Muscle of leg (tissue), 11 donors: ENCODE data around the gene GOT1. TPM values are rescaled to one million over a fixed set of nuclear protein-coding genes. Genes with fewer than 3 reads are reported as not detected.
A peak's percentile ranks its signal among the peaks of the same experiment; 100 is the strongest.

ENCODE experiments used
- DNase-seq: peaks from one replicate; pipeline ENCODE4 v3.0.0; 2013
- H3K27ac ChIP-seq: one replicate; pipeline ENCODE4 v1.5.1; 2013; ENCODE audit warnings: mild to moderate bottlenecking, low read length, control low read depth
- H3K27me3 ChIP-seq: one replicate; pipeline ENCODE4 v1.6.1; 2013; ENCODE audit warnings: low read length; ENCODE audit not compliant: control insufficient read depth, insufficient read depth
- H3K36me3 ChIP-seq: one replicate; pipeline ENCODE4 v1.6.1; 2013; ENCODE audit warnings: low read length; ENCODE audit not compliant: control insufficient read depth, insufficient read depth
- H3K4me1 ChIP-seq: one replicate; pipeline ENCODE4 v1.6.1; 2013; ENCODE audit warnings: low read length; ENCODE audit not compliant: control insufficient read depth, insufficient read depth
- H3K4me3 ChIP-seq: one replicate; pipeline ENCODE4 v1.5.1; 2013; ENCODE audit warnings: low read length, control low read depth
- H3K9me3 ChIP-seq: replicated peaks from 2 replicates; pipeline ENCODE4 v1.6.1; 2013; ENCODE audit warnings: low read depth, low read length; ENCODE audit not compliant: control insufficient read depth
- WGBS: methylation state at CpG from one replicate; pipeline ENCODE4 v1.1.5; 2013; ENCODE audit warnings: missing lambda C conversion rate; ENCODE audit not compliant: insufficient coverage; 5-methylcytosine and 5-hydroxymethylcytosine counted together
- polyA plus RNA-seq, 8 donors: library from polyadenylated mRNA; unstranded; fragments of 120-200 nt; gene quantifications; one replicate each; pipeline versions ENCODE4 v1.2.1 to v1.2.3, GENCODE V29; 2013; ENCODE audit warnings: inconsistent platforms in 1 of 8, low replicate concordance in 1 of 8; ENCODE audit not compliant: insufficient read length in 8 of 8, insufficient read depth in 1 of 8
- total RNA-seq: library from RNA; stranded (reverse); fragments of 120-200 nt; gene quantifications from one replicate; pipeline ENCODE4 v1.2.4, GENCODE V29; 2013

The GOT1 gene
- total and polyA plus RNA-seq, 9 donors: 26.7 to 48.3 (median 42.9) TPM

DNA sequence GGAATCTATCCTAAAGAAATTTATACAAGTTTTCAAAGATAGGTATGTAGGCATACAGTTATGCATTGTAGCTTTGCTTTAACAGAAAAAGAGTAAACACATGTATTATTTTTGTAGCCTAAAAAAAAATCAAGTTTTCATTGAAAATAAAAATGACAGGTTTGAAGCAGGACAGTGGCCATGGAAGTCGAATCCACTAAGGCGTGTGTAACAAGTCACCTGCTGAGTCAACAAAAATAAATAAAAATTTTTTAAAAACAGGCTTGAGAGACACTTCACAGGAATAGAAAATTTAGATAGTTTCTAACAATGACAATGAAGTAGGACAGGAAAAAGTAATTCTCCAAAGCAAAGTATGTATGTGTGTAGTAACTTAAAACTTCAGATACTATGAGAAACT is 8.5 kb upstream of the GOT1 start:
- H3K4me3 ChIP-seq: no peak overlapping the region
- no peaks in the 10 kb centered on the region for H3K4me1 ChIP-seq
- no CpG with 5 or more reads among the region's 2 CpGs for WGBS
- no peak overlapping the region for H3K27ac ChIP-seq
- no peaks in the 10 kb centered on the region for H3K9me3 ChIP-seq
- no peaks in the 10 kb centered on the region for H3K27me3 ChIP-seq
- peaks cover 3% of the 10 kb centered on the region for H3K36me3 ChIP-seq
- no peak for DNase-seq

DNA sequence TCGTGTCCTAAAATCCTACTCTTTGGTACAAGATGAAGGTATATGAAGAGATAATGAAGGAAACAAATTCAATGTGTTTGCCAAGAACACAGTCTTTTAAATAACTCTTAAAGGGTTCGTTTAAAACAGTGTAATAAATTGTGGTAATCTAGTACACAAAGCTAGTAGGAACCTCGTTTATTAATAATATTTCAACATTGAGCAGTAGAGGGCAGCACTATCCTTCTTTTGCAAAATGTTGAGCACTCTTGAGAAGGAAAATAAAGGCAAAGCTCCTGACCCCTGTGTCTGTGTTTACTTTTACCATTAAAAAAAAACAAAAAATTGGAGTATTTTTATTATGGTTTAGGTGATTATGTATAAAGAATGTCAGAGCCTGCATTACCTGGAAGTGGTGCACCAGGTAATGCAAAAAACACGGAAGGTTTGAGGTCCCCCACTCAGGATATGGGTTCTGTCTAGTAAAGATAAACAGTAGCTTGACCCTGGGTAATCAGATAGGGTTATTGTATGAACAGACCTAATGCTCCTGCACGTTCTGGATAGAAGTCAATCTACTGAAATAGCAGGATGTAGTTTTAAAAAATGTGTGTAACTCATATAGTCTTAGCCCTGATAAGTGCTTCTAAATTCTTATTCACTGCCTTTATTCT is 5.7 kb upstream of the GOT1 start:
- Histone ChIP-seq H3K27ac (no peak overlapping the region), H3K27me3 (no peaks in the 10 kb centered on the region), H3K4me3 (no peak overlapping the region), H3K9me3 (no peaks in the 10 kb centered on the region), H3K4me1 (peaks cover 4% of the 10 kb centered on the region), H3K36me3 (peaks cover 8% of the 10 kb centered on the region)
- peak; percentile 57 for DNase-seq
- 87% methylated on average over 1 of the region's 5 CpGs for WGBS

DNA sequence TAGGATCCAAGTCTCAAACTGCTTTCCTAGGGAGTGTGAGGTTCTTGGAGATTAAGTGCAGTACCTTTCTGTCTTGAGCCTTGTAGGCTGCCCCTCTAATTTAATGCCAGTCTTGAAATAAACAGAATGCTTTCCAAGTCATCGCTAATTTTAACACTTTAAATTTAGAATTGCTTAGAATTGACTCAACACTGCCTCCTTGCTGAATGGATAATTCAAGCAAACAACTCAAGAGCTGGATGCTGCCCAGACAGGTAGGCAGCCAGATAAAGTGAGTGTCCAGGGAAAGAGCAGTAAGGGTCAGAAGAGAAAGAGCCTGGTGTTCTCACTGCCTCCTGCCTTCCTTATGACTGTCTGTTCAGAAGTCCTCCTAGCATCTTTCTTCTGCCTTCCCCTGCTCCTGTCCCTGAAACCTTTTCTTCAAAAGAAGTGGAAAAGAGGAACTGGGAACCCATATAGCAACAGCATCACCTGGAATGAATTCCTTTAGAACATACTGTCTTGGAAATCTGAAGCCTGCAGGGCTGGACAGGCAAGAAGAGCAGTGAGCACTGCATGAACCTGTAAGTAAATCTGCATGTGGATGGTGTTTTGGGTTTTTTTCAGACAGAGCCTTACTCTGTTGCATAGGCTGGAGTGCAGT is 3.1 kb upstream of the GOT1 start:
- no CpG with 5 or more reads among the region's 1 CpG for WGBS
- Histone ChIP-seq H3K4me3 (no peak overlapping the region), H3K9me3 (no peaks in the 10 kb centered on the region), H3K27ac (no peak overlapping the region), H3K36me3 (peaks cover 4% of the 10 kb centered on the region), H3K4me1 (peaks cover 11% of the 10 kb centered on the region), H3K27me3 (no peaks in the 10 kb centered on the region)
- no peak for DNase-seq

DNA sequence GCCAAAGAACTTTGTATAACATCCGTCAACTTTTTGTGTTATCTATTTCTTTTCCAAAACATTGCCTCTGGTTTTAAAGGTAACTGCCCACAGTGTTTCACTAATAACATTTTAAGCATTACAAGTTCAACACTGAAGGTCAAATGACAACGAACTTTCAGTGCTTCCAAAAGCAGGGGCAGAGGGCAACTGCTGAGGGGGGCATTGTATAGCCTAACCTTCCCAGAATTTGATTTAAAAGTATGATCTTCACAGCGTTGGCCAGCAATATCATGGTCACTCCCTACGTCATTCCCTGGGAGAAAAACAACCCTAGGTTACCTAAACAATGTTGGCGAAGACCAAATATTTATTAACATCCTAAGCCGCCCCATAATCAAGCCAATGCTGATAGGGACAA is 2.5 kb upstream of the GOT1 start:
- H3K27me3 ChIP-seq: no peaks in the 10 kb centered on the region
- no peak for DNase-seq
- peaks cover 4% of the 10 kb centered on the region for H3K36me3 ChIP-seq
- no peaks in the 10 kb centered on the region for H3K9me3 ChIP-seq
- WGBS: no CpG with 5 or more reads among the region's 6 CpGs
- H3K4me3 ChIP-seq: no peak overlapping the region
- peak overlapping the region; percentile 25 for H3K27ac ChIP-seq
- peaks cover 11% of the 10 kb centered on the region for H3K4me1 ChIP-seq

DNA sequence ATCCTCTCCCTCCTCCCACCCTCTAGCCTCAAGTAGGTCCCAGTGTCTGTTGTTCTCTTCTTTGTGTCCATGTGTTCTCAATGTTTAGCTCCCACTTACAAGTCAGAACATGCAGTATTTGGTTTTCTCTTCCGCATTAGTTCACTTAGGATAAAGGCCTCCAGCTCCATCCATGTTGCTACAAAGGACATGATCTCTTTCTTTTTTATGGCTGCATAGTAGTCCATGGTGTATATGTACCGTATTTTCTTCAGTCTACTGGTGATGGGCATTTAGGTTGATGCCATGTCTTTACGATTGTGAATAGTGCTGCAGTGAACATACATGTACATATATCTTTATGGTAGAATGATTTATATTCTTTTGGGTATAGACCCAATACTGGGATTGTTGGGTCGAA is 1.6 kb upstream of the GOT1 start:
- Histone ChIP-seq H3K4me1 (peaks cover 11% of the 10 kb centered on the region), H3K27me3 (no peaks in the 10 kb centered on the region), H3K9me3 (no peaks in the 10 kb centered on the region), H3K27ac (no peak overlapping the region), H3K36me3 (peaks cover 4% of the 10 kb centered on the region), H3K4me3 (no peak overlapping the region)
- WGBS: no CpG with 5 or more reads among the region's 4 CpGs
- no peak for DNase-seq

DNA sequence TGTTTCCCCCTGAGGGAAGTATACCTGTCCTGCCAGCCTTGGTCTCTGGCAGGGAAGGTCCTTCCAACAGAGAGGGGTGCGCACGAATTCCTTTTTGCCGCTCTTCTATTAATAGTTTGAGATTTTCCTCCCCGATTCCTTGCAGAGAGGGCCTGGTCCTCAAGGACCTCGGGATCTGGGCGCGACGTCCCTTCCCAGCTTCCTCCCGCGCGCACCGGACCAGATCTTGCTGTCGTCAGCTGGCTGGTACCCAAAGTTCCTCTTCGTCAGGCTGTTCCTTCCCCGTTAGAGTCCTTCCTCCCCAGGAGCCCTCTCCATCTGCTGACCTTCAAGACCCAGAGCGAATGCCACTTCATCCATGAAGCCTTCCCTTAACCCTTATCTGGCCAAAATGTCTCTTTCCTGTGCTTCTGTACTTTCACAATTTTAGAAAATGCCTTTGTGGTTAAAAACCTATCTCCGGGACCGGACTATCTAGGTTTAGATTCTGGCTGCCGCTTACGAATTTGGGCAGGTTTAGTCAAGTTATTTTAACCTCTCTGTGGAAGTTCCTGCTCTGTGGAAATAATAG is 851 bp upstream of the GOT1 start:
- H3K27me3 ChIP-seq: no peaks in the 10 kb centered on the region
- peak; percentile 85 for DNase-seq
- peaks cover 4% of the 10 kb centered on the region for H3K36me3 ChIP-seq
- H3K4me1 ChIP-seq: peaks cover 11% of the 10 kb centered on the region
- H3K4me3 ChIP-seq: peak overlapping the region; percentile 98
- H3K27ac ChIP-seq: peak overlapping the region; percentile 81
- WGBS: 1% methylated on average over 20 of the region's 20 CpGs
- H3K9me3 ChIP-seq: no peaks in the 10 kb centered on the region

DNA sequence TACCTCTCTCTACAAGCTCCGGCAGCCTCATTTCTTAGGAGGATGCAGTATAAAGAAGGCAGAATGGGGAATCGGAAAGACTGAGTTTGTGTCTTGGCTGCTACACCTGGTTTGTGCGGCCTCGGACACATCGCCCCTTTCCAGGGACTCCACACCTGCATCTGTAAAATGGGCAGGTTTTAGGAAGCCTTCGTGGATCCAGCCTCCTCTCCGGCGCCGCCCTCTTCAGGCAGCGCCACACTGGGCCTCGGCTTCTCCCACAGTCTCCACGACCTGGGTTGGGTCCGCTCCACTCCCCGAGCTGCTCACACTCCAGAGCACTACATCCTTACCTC is 341 bp downstream of the GOT1 start:
- H3K4me1 ChIP-seq: peaks cover 14% of the 10 kb centered on the region
- WGBS: 6% methylated on average over 12 of the region's 14 CpGs

DNA sequence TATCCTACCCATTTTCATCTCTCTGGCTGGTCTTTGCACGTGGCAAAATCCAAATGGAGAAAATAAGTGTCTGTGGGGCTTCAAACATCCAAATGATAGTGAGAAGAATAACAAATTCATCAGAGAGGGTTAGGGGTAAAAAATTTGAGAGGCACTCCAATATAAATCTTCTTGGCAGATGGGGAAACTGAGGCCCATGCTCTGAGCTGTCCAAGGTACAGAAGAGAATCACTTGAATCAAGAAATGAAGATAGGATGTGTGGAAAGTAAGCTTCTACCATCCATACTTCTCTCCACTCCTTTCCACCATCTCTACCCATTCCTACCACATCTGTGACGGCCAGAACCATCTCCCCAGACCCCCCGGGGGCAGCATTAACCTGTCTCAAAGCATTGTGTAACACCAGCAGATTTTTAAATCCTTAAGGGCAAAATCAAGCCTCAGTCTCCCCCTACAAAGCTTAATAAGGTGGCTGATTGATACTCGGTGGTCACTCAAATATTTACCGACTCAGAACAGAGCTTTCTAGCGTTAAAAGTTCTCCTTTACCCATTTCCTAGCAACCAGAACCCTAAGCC is 818 bp downstream of the GOT1 start:
- 20% methylated on average over 1 of the region's 6 CpGs for WGBS
- H3K9me3 ChIP-seq: no peaks in the 10 kb centered on the region
- no peak for DNase-seq
- peaks cover 10% of the 10 kb centered on the region for H3K36me3 ChIP-seq
- peaks cover 14% of the 10 kb centered on the region for H3K4me1 ChIP-seq
- no peak overlapping the region for H3K27ac ChIP-seq
- H3K27me3 ChIP-seq: no peaks in the 10 kb centered on the region
- peak overlapping the region; percentile 98 for H3K4me3 ChIP-seq

More for the DNA sequence above, 341 bp downstream of the GOT1 start:
- Histone ChIP-seq H3K27me3 (no peaks in the 10 kb centered on the region), H3K9me3 (no peaks in the 10 kb centered on the region), H3K27ac (peak overlapping the region; percentile 79), H3K4me3 (peak overlapping the region; percentile 98), H3K36me3 (peaks cover 9% of the 10 kb centered on the region)
- no peak for DNase-seq

DNA sequence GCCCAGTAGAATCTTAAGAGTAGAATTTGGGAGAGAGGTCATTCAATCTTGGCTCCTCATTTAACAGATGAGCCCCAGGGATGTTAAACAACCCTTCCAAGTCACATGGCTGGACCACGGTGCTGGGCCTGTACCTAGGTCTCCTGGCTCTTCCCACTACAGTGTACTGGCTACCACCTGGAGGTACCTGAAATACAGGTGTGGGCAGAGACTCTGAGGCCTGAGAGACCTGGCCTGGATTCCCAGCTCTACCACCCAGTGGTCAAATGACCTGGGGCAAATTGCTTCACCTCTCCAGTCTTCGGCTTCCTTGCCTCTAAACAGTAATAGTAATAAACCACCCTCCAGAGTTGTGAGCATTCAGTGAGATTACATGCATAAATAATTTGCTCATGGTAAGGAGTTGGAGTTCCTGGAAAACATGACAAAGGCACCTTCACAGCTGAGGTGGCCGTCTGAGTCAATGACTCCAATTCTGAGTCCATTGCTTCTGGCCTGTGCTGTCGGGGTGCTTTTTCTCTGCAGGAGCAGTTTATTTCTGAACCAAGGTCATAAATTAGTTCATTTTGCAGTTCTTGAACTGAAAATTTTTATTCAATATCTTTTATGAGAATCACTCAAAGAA is 2.7 kb downstream of the GOT1 start:
- peaks cover 7% of the 10 kb centered on the region for H3K36me3 ChIP-seq
- no CpG with 5 or more reads among the region's 4 CpGs for WGBS
- peaks cover 14% of the 10 kb centered on the region for H3K4me1 ChIP-seq
- no peaks in the 10 kb centered on the region for H3K27me3 ChIP-seq
- H3K9me3 ChIP-seq: no peaks in the 10 kb centered on the region
- no peak overlapping the region for H3K27ac ChIP-seq
- H3K4me3 ChIP-seq: no peak overlapping the region
- no peak for DNase-seq

DNA sequence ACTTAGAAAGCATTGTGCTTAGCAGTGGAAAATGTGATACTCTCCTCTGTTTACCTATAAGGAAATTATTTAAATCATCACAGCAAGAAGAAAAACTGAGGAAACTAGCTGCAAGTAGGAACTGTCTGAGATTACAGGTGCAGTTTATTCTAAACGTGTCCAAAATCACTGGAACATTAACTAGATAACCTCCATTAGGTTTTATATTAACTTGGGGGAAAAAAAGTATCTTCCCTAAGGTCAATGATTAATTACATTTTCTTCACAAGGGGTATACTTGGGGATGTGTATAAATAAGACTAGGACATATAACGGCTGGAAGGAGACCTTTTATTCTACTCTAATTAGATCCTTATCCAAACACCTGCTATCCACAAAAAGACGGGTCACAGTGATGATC is 3.7 kb downstream of the GOT1 start:
- H3K36me3 ChIP-seq: peaks cover 7% of the 10 kb centered on the region
- no CpG with 5 or more reads among the region's 3 CpGs for WGBS
- no peak for DNase-seq
- H3K27me3 ChIP-seq: no peaks in the 10 kb centered on the region
- H3K27ac ChIP-seq: no peak overlapping the region
- peaks cover 14% of the 10 kb centered on the region for H3K4me1 ChIP-seq
- no peaks in the 10 kb centered on the region for H3K9me3 ChIP-seq
- no peak overlapping the region for H3K4me3 ChIP-seq
